Duodenal mucosa (tissue), 2 donors: ENCODE results near the gene TBATA.

Experiments used
- H3K27ac ChIP-seq: one replicate; pipeline ENCODE4 v1.7.0; 2013; ENCODE audit warnings: low read depth, low read length
- H3K27me3 ChIP-seq, 2 donors: one replicate each; pipeline ENCODE4 v1.7.0; 2013; ENCODE audit warnings: low read length in 2 of 2, control low read depth in 1 of 2; ENCODE audit not compliant: insufficient read depth in 2 of 2, control insufficient read depth in 1 of 2
- H3K36me3 ChIP-seq, 2 donors: one replicate each; pipeline ENCODE4 v1.7.0; 2013; ENCODE audit warnings: low read length in 2 of 2, control low read depth in 1 of 2; ENCODE audit not compliant: insufficient read depth in 2 of 2, control insufficient read depth in 1 of 2
- H3K4me1 ChIP-seq, 2 donors: one replicate each; pipeline ENCODE4 v1.7.0; 2013; ENCODE audit warnings: low read length in 2 of 2, control low read depth in 1 of 2; ENCODE audit not compliant: insufficient read depth in 2 of 2, control insufficient read depth in 1 of 2
- H3K4me3 ChIP-seq, 2 donors: one replicate each; pipeline ENCODE4 v1.7.0; 2013; ENCODE audit warnings: low read length in 2 of 2, low read depth in 1 of 2
- H3K9ac ChIP-seq, 2 donors: one replicate each; pipeline ENCODE4 v1.7.0; 2013; ENCODE audit warnings: low read length in 2 of 2, low read depth in 1 of 2
- H3K9me3 ChIP-seq, 2 donors: one replicate each; pipeline ENCODE4 v1.7.0; 2013; ENCODE audit warnings: low read length in 2 of 2, control low read depth in 1 of 2; ENCODE audit not compliant: control insufficient read depth in 1 of 2

TBATA gene

GRCh38 chr10:70735161-70735560, 50.0 kb downstream of the TBATA start:
- no peaks in the 10 kb centered on the region for H3K27me3 ChIP-seq
- no peaks in the 10 kb centered on the region for H3K36me3 ChIP-seq
- peaks cover 19 to 20% of the 10 kb centered on the region in 2 donors for H3K4me1 ChIP-seq
- H3K27ac ChIP-seq: no peak overlapping the region
- H3K9me3 ChIP-seq: no peaks in the 10 kb centered on the region
- H3K9ac ChIP-seq: no peak overlapping the region
- H3K4me3 ChIP-seq: no peak overlapping the region

GRCh38 chr10:70733051-70733450, 52.1 kb downstream of the TBATA start:
- H3K36me3 ChIP-seq: no peaks in the 10 kb centered on the region
- no peaks in the 10 kb centered on the region for H3K9me3 ChIP-seq
- no peak overlapping the region for H3K27ac ChIP-seq
- no peak overlapping the region for H3K9ac ChIP-seq
- H3K4me1 ChIP-seq: peaks cover 11 to 12% of the 10 kb centered on the region in 2 donors
- no peak overlapping the region for H3K4me3 ChIP-seq
- no peaks in the 10 kb centered on the region for H3K27me3 ChIP-seq

DNA sequence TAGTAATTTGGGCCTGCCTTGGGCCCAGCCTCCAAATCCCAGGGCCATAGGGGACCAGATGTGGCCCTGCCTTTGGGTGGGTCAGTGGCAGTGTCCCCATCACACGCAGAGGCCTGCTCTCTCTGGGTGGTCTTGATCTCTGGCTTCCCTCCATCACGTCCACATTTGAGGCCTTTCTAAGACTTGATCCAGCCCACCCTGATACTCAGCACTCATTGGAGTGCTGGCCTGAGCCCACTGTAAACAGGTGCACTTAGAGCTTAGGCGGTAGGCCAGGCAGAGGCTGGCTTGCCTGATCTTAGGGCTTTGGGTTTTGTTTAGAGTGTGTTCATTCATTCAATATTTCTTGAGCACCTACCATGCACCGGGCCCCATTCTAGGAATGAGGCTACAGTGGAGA, 52.6 kb downstream of the TBATA start:
- Histone ChIP-seq H3K9me3 (no peaks in the 10 kb centered on the region), H3K4me3 (no peak overlapping the region), H3K27me3 (no peaks in the 10 kb centered on the region), H3K9ac (no peak overlapping the region), H3K27ac (no peak overlapping the region), H3K4me1 (peaks cover 6 to 11% of the 10 kb centered on the region in 2 donors), H3K36me3 (no peaks in the 10 kb centered on the region)

- no peak overlapping the region for H3K4me3 ChIP-seq
- no peak overlapping the region for H3K27ac ChIP-seq
- no peaks in the 10 kb centered on the region for H3K27me3 ChIP-seq
- H3K9ac ChIP-seq: no peak overlapping the region
- H3K4me1 ChIP-seq: no peaks in the 10 kb centered on the region
- H3K36me3 ChIP-seq: no peaks in the 10 kb centered on the region
- H3K9me3 ChIP-seq: no peaks in the 10 kb centered on the region
Observed at GRCh38 chr10:70730955-70731354, 54.2 kb downstream of the TBATA start.

DNA sequence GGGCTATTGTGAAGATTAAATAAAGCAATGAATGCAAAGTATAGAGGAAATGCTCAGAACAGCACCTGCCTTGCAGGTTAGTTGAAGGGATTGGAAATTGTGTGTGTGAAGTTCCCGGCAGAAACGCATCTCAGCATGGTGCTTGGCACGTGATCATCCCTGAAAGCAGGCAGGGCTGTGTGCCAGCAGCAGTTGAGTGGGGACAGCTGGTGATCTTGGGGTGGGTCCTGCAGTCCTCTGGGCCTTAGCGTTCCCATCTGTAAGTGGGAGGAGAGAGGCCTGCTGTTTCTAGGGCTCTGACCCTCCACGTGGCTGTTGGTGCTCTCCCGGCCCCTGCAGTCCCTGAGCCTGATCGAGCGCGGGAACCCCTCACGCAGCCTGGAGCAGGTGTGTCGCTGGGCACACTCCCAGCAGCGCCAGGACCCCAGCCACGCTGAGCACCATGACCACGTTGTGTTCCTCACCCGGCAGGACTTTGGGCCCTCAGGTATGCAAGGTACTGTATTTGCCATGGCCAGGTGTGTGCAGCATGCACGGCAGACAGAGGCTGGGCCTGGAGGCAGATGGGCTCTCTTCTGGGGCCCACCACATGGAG, 55.3 kb downstream of the TBATA start:
- H3K4me3 ChIP-seq: no peak overlapping the region
- no peaks in the 10 kb centered on the region for H3K9me3 ChIP-seq
- H3K27ac ChIP-seq: no peak overlapping the region
- no peaks in the 10 kb centered on the region for H3K4me1 ChIP-seq
- no peaks in the 10 kb centered on the region for H3K27me3 ChIP-seq
- H3K36me3 ChIP-seq: no peaks in the 10 kb centered on the region
- no peak overlapping the region for H3K9ac ChIP-seq

DNA sequence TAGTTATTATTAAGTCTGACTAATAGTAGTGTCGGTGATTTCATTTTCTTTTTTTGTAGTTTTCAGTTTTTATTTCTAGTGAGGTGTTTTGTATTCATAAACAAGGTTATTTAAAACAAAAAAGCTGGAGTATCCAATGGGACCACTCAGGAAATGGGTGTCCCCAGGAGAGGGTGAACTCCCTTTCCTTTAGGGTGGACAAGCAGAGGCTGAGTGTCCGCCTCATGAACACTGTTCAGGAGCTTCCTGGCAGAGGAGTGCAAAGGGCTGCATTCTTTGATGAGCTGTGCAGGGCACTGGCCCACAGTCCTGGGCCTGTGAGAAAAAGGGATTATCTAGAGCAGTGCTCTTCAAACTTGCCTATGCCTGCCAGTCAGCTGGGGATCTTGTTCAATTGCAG, 56.8 kb downstream of the TBATA start:
- no peaks in the 10 kb centered on the region for H3K27me3 ChIP-seq

GRCh38 chr10:70726909-70727495, 58.2 kb downstream of the TBATA start:
- no peak overlapping the region for H3K4me3 ChIP-seq
- H3K27ac ChIP-seq: no peak overlapping the region
- no peaks in the 10 kb centered on the region for H3K36me3 ChIP-seq
- no peaks in the 10 kb centered on the region for H3K4me1 ChIP-seq
- H3K27me3 ChIP-seq: no peaks in the 10 kb centered on the region
- no peak overlapping the region for H3K9ac ChIP-seq
- H3K9me3 ChIP-seq: no peaks in the 10 kb centered on the region

More for the DNA sequence above, 56.8 kb downstream of the TBATA start:
- no peak overlapping the region for H3K27ac ChIP-seq
- H3K4me1 ChIP-seq: no peaks in the 10 kb centered on the region
- H3K9ac ChIP-seq: no peak overlapping the region
- H3K36me3 ChIP-seq: no peaks in the 10 kb centered on the region
- no peak overlapping the region for H3K4me3 ChIP-seq
- no peaks in the 10 kb centered on the region for H3K9me3 ChIP-seq

DNA sequence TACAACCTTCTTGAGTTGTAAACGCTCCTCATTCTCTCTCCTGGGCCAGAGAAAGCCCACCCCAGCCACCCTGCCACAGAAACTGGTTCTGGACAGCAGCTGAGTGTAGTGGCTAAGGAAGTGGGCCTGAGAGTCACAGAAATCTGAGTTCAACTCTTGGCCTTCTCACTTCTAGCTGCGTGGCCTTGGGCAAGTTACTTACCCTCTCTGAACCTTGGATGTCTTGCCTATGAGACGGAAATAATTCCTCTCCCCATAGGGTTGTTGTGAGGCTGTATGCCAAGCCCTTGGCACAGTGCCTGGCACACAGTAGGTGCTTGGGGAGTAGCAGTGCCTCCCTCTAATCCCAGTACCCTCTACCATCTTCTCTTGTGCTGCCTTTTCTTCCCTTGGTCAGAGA, 61.4 kb downstream of the TBATA start:
- H3K36me3 ChIP-seq: no peaks in the 10 kb centered on the region
- H3K27me3 ChIP-seq: no peaks in the 10 kb centered on the region
- H3K4me3 ChIP-seq: no peak overlapping the region
- no peak overlapping the region for H3K9ac ChIP-seq
- H3K9me3 ChIP-seq: no peaks in the 10 kb centered on the region
- no peak overlapping the region for H3K27ac ChIP-seq
- H3K4me1 ChIP-seq: no peaks in the 10 kb centered on the region

GRCh38 chr10:70722820-70723424, 62.3 kb downstream of the TBATA start:
- no peak overlapping the region for H3K9ac ChIP-seq
- no peaks in the 10 kb centered on the region for H3K9me3 ChIP-seq
- H3K4me3 ChIP-seq: no peak overlapping the region
- H3K27ac ChIP-seq: no peak overlapping the region
- no peaks in the 10 kb centered on the region for H3K27me3 ChIP-seq
- no peaks in the 10 kb centered on the region for H3K4me1 ChIP-seq
- H3K36me3 ChIP-seq: no peaks in the 10 kb centered on the region
